Measurements from ENCODE around the gene PARVB. TPM values are rescaled to one million over a fixed set of nuclear protein-coding genes. Genes with fewer than 3 reads are reported as not detected.

The PARVB gene
- polyA plus RNA-seq, 1 experiment = 65.8 TPM

DNA sequence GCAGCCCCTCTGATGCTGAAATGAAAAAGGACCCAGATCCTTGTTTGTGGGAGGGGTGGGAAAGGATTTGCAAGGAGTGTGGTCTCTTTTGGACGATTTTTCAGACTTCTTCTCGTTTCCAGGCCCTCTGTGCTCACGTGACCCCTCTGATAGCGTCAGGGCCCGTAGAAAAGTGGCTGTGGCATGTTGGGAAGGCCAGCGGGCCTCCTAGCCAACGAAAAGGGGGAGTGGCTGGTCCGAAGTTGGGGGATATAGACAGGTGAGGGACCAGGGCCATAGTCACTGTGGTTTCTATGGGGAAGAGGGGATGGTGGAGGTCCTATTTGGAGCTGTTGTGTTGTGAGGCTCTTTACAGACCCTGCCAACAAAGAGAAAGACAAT lies 6.6 kb downstream of the PARVB start:
- TF ChIP-seq, protein P1, sequence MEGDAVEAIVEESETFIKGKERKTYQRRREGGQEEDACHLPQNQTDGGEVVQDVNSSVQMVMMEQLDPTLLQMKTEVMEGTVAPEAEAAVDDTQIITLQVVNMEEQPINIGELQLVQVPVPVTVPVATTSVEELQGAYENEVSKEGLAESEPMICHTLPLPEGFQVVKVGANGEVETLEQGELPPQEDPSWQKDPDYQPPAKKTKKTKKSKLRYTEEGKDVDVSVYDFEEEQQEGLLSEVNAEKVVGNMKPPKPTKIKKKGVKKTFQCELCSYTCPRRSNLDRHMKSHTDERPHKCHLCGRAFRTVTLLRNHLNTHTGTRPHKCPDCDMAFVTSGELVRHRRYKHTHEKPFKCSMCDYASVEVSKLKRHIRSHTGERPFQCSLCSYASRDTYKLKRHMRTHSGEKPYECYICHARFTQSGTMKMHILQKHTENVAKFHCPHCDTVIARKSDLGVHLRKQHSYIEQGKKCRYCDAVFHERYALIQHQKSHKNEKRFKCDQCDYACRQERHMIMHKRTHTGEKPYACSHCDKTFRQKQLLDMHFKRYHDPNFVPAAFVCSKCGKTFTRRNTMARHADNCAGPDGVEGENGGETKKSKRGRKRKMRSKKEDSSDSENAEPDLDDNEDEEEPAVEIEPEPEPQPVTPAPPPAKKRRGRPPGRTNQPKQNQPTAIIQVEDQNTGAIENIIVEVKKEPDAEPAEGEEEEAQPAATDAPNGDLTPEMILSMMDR (IDR thresholded peaks at IDR 0.05; ENCODE audit: insufficient read depth, low read depth, low read length) = no peak
- peaks cover 1% of the 10 kb centered on the region; the same call in 1 of the 2 replicates for H3K36me3 ChIP-seq (ENCODE audit: control insufficient read depth, insufficient read depth, low read length)
- DNase-seq (ENCODE audit: low read depth) = no peak
- H3K4me3 ChIP-seq (ENCODE audit: low read depth, low read length) = no peak overlapping the region
- H3K27me3 ChIP-seq (ENCODE audit: control insufficient read depth, insufficient read depth, low read length) = no peaks in the 10 kb centered on the region
- CTCF ChIA-PET = interaction anchor here (1.2 kb wide), 1 partner anchor 596 kb away, joined by 3 read pairs; no protein-coding TSS in a partner anchor
- POLR2A ChIA-PET = no interaction called here

DNA sequence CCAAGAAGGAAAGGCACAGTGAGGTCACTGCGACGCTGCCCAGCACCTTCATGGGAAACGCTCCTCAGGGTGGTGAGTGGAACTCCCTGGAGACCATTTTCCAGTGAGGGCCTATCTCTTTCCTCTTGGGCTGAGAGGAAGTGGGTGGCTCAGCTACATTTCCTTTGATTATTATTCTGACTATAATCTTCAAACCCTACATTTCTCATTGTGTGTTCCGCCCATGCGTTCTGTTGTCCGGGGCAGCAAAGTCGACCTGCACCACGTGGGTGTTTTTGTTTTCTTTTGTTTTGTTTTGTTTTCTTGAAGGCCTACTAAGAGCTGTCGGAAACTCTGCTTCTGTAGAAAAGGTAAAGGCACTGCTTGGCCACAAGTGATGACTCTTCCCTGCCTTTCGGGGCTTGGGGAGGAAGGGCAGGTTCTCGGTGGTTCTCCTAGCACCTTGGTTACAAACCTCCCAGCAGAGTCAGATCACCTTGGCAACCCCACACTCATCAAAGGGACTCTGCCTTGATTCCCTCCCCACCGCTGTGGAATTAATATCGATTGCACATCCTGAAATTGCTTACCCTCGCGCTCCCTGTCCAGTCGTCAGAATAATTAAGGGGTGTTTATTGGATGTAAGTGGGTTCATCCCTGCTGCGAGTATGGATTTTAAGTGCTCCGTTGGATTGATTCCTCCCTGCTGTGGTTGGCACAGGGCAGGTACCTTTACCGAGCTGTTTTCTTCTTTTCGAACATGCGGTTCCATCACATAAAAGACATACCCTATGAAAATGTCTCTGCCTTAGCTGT lies 7.3 kb downstream of the PARVB start:
- POLR2A ChIA-PET = no interaction called here

DNA sequence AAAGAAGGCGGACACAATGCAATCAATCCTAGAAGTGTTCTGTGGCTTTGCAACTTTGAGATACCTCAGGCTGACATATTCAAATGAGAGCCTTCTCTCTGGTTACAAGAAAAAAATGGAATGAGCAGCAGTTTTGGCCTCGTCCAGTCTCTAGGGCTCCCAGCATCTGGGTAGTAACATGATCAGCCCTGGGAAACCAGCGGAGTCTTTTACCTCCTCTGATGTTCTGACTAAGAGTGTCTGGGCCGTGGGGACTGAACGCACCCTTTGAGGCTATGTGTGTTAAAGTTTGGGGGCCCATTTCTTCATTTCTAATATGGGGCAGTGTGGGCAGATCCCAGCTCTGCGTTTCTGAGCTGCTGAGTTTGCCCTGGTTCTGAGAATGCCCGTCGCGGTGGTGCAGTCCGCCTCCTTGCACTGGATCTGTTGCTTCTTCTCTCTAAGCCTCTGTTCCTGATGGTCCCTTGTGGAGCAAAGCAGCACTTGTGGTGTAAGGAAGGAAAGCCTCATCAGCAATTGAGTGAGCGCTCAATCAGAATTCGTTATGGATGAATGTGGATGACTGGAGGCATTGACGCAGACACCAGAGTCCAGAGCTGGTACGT lies 8.1 kb downstream of the PARVB start:
- ChIA-PET CTCF (no interaction called here), POLR2A (no interaction called here)
- TF ChIP-seq, protein P1 (IDR thresholded peaks at IDR 0.05; ENCODE audit: insufficient read depth, low read depth, low read length) = no peak
- H3K27me3 ChIP-seq (ENCODE audit: control insufficient read depth, insufficient read depth, low read length) = no peaks in the 10 kb centered on the region
- H3K36me3 ChIP-seq (ENCODE audit: control insufficient read depth, insufficient read depth, low read length) = peaks cover 1% of the 10 kb centered on the region; the same call in 1 of the 2 replicates
- no peak overlapping the region for H3K4me3 ChIP-seq (ENCODE audit: low read depth, low read length)
- no peak for DNase-seq (ENCODE audit: low read depth)

More for the DNA sequence above, 7.3 kb downstream of the PARVB start:
- CTCF ChIA-PET = interaction anchor here (1.2 kb wide), 1 partner anchor 595 kb away, joined by 3 read pairs; no protein-coding TSS in a partner anchor
- no peak overlapping the region for H3K4me3 ChIP-seq (ENCODE audit: low read depth, low read length)
- no peaks in the 10 kb centered on the region for H3K27me3 ChIP-seq (ENCODE audit: control insufficient read depth, insufficient read depth, low read length)
- DNase-seq (ENCODE audit: low read depth) = no peak
- TF ChIP-seq, protein P1 (IDR thresholded peaks at IDR 0.05; ENCODE audit: insufficient read depth, low read depth, low read length) = no peak
- peaks cover 1% of the 10 kb centered on the region; the same call in 1 of the 2 replicates for H3K36me3 ChIP-seq (ENCODE audit: control insufficient read depth, insufficient read depth, low read length)

DNA sequence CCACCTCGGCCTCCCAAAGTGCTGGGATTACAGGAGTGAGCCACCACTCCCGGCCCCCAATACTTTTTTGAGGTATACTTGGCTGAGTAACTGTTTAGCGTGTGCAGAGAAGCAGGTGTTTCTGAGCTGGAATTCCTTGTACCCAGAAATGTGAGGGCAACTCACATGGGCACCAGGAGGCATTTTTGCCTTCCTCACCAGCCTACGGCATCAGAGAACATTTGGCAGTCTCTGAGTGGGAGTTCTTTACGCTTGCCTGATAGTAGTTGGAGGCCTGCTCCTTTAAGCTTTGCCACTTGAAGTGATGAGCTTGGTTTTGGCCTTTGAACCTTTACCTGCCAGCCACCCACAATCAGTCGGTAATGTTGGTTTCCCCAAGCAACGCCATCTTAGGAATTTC lies 9.2 kb downstream of the PARVB start:
- DNase-seq (ENCODE audit: low read depth) = no peak
- ChIA-PET POLR2A (no interaction called here), CTCF (interaction anchor here (0.9 kb wide), 1 partner anchor 46 kb away, joined by 3 read pairs; no protein-coding TSS in a partner anchor)
- H3K4me3 ChIP-seq (ENCODE audit: low read depth, low read length) = no peak overlapping the region
- no peaks in the 10 kb centered on the region for H3K27me3 ChIP-seq (ENCODE audit: control insufficient read depth, insufficient read depth, low read length)
- TF ChIP-seq, protein P1 (IDR thresholded peaks at IDR 0.05; ENCODE audit: insufficient read depth, low read depth, low read length) = no peak
- peaks cover 1% of the 10 kb centered on the region; the same call in 1 of the 2 replicates for H3K36me3 ChIP-seq (ENCODE audit: control insufficient read depth, insufficient read depth, low read length)

DNA sequence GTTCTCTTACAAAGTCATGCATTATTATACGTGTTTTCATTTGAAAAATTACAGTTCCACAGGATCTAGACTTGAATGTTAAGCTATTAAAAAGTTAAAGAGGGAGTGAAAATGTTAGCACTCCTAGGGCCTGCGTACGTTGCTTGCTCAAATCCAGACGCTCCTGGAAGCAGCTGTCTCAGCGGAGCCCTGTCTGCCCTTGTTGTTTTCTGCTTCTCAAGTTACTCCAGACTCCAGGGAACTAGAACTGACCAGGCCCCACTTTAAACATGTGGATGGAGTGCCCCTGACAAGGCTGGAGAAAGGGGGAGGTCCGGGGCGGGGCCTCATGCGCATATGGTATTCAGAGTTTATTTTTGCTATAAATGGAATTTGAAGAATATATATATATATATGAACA lies 9.6 kb downstream of the PARVB start:
- CTCF ChIA-PET = interaction anchor here (0.9 kb wide), 1 partner anchor 46 kb away, joined by 3 read pairs; no protein-coding TSS in a partner anchor

More for the DNA sequence above, 9.6 kb downstream of the PARVB start:
- H3K36me3 ChIP-seq (ENCODE audit: control insufficient read depth, insufficient read depth, low read length) = peaks cover 1% of the 10 kb centered on the region; the same call in 1 of the 2 replicates
- DNase-seq (ENCODE audit: low read depth) = no peak
- POLR2A ChIA-PET = no interaction called here
- H3K27me3 ChIP-seq (ENCODE audit: control insufficient read depth, insufficient read depth, low read length) = no peaks in the 10 kb centered on the region
- TF ChIP-seq, protein P1 (IDR thresholded peaks at IDR 0.05; ENCODE audit: insufficient read depth, low read depth, low read length) = no peak
- H3K4me3 ChIP-seq (ENCODE audit: low read depth, low read length) = no peak overlapping the region

All from BJ (cell line).